Aorta (tissue), 5 donors: Measurements from ENCODE around the gene UBA52. TPM values are rescaled to one million over a fixed set of nuclear protein-coding genes. Genes with fewer than 3 reads are reported as not detected.
"Not testable (repeated sequence)": the region's sequence is repeated elsewhere in the genome, so short reads cannot be mapped to it uniquely, and the experiment has no call there.

Source experiments
- ATAC-seq: fragments of 200-7000 bp; cut with Tn5 transposase; one replicate; pipeline ENCODE4 v1.9.1; 2022; ENCODE audit warnings: moderate library complexity; ENCODE audit not compliant: low FRiP score
- DNase-seq, 2 donors: peaks; one replicate each; pipeline ENCODE4 v3.0.0-alpha.2; 2020
- H3K27ac ChIP-seq, 2 donors: one replicate each; pipeline ENCODE4 v1.5.1; 2013; ENCODE audit warnings: low read length in 2 of 2, mild to moderate bottlenecking in 2 of 2, moderate library complexity in 2 of 2, control low read depth in 1 of 2, inconsistent platforms in 1 of 2, low read depth in 1 of 2
- H3K27me3 ChIP-seq, 2 donors: one replicate each; pipeline ENCODE4 v1.6.1; 2013; ENCODE audit warnings: control low read depth in 1 of 2, low read length in 1 of 2, mild to moderate bottlenecking in 1 of 2, moderate library complexity in 1 of 2; ENCODE audit not compliant: insufficient read depth in 2 of 2, control insufficient read depth in 1 of 2
- H3K36me3 ChIP-seq, 2 donors: one replicate each; pipeline ENCODE4 v1.6.1; 2013; ENCODE audit warnings: control low read depth in 1 of 2, low read length in 1 of 2, mild to moderate bottlenecking in 1 of 2; ENCODE audit not compliant: insufficient read depth in 2 of 2, control insufficient read depth in 1 of 2
- H3K4me1 ChIP-seq, 2 donors: one replicate each; pipeline ENCODE4 v1.6.1; 2013; ENCODE audit warnings: low read length in 2 of 2, control low read depth in 1 of 2, mild to moderate bottlenecking in 1 of 2, moderate library complexity in 1 of 2; ENCODE audit not compliant: insufficient read depth in 2 of 2, control insufficient read depth in 1 of 2
- H3K4me3 ChIP-seq, 2 donors: one replicate each; pipeline ENCODE4 v1.5.1; 2013; ENCODE audit warnings: low read length in 2 of 2, control low read depth in 1 of 2, mild to moderate bottlenecking in 1 of 2
- H3K9me3 ChIP-seq: one replicate; pipeline ENCODE4 v1.6.1; 2013; ENCODE audit warnings: mild to moderate bottlenecking, low read length; ENCODE audit not compliant: control insufficient read depth
- WGBS, 2 donors: extraction: QIAGEN DNeasy Blood & Tissue Kit; methylation state at CpG; one replicate each; pipeline ENCODE4 v1.1.7; 2013; 5-methylcytosine and 5-hydroxymethylcytosine counted together
- intact Hi-C, 2 donors: fragments of 100-400 bp; cut with DNase I; formaldehyde crosslinking; loops; one replicate each; pipeline versions ENCODE4 v1.14.2 to v1.15.0; 2022
- polyA plus RNA-seq, 2 donors: library from polyadenylated mRNA; stranded (reverse); fragments of 200-250 nt; gene quantifications; one replicate each; pipeline ENCODE4 v1.2.3, GENCODE V29; 2013
- total RNA-seq, 2 donors: library from RNA; stranded (reverse); fragmentation: NEBNext Ultra II Directional; extraction: Animal tissue kit (Norgen Biotek cat#: 25700); gene quantifications; one replicate each; pipeline ENCODE4 v1.2.1, GENCODE V29; 2021
- donor health status: healthy with polysubstance abuse.
- donor health status: Bipolar disorder and iron deficiency.
- donor health status: DM: no; HTN: no; CAD: no.
- donor health status: DM: no; HTN: no; CAD: no.
- donor health status: DM: yes; HTN: yes; CAD: no.

The UBA52 gene
- total and polyA plus RNA-seq, 4 donors: 750 to 1,252 (median 1,006) TPM

GRCh38 chr19:18587561-18587960 lies 15.9 kb downstream of the UBA52 start:
- H3K4me1 ChIP-seq: no peaks in the 10 kb centered on the region
- no peak overlapping the region for H3K4me3 ChIP-seq
- H3K27me3 ChIP-seq: no peaks in the 10 kb centered on the region
- H3K36me3 ChIP-seq: no peaks in the 10 kb centered on the region
- no peak overlapping the region for H3K27ac ChIP-seq
- DNase-seq (no peak), ATAC-seq (no peak)
- intact Hi-C loops: loop anchor here in 1 of 2 donors (5.0 kb wide), 1 partner anchor 130 kb away; no protein-coding TSS in a partner anchor
- 90 to 92% methylated on average over 11 to 12 of the region's 12 CpGs for WGBS, 2 donors
- H3K9me3 ChIP-seq: no peaks in the 10 kb centered on the region

GRCh38 chr19:18587962-18588610 lies 16.4 kb downstream of the UBA52 start:
- H3K4me3 ChIP-seq: peak overlapping the region; percentile 68 to 80
- no peaks in the 10 kb centered on the region for H3K27me3 ChIP-seq
- ATAC-seq (peak; percentile 9), DNase-seq (no peak)
- peak overlapping the region in 1 of 2 donors; percentile 23 for H3K27ac ChIP-seq
- H3K9me3 ChIP-seq: no peaks in the 10 kb centered on the region
- whole genome bisulfite sequencing, 2 donors: 35 to 40% methylated on average over 16 of the region's 16 CpGs
- H3K36me3 ChIP-seq: no peaks in the 10 kb centered on the region
- intact Hi-C loops: loop anchor here in 1 of 2 donors (5.0 kb wide), 1 partner anchor 131 kb away; no protein-coding TSS in a partner anchor
- H3K4me1 ChIP-seq: no peaks in the 10 kb centered on the region

- ATAC-seq (peak; percentile 92), DNase-seq (peak; percentile 95)
- Histone ChIP-seq H3K27ac (peak within 1 kb of the TSS in 1 of 2 donors; percentile 79), H3K27me3 (no peaks in the 10 kb centered on the region), H3K4me1 (no peaks in the 10 kb centered on the region), H3K9me3 (no peaks in the 10 kb centered on the region), H3K36me3 (no peaks in the 10 kb centered on the region), H3K4me3 (peak within 1 kb of the TSS; percentile 68 to 80)
- intact Hi-C loops: loop anchor here in 1 of 2 donors (5.0 kb wide), 1 partner anchor 131 kb away; no protein-coding TSS in a partner anchor
- 1% methylated on average over 63 to 72 of the region's 72 CpGs for whole genome bisulfite sequencing, 2 donors
These were observed 17.1 kb downstream of the UBA52 start, which contains the start of gene REX1BD for GRCh38 chr19:18588611-18589379. REX1BD (plus strand) TSS chr19:18588798; CDS start chr19:18588802, 4 bp downstream.

GRCh38 chr19:18589380-18590272 lies 18.0 kb downstream of the UBA52 start:
- no peaks in the 10 kb centered on the region for H3K9me3 ChIP-seq
- intact Hi-C loops: loop anchor here (5.0 to 10.0 kb wide), 3 partner anchors 93 to 255 kb away; partner anchors contain the start of gene CRTC1 (in 1 of the 2)
- 9 to 11% methylated on average over 41 to 52 of the region's 52 CpGs for WGBS, 2 donors
- peak overlapping the region in 1 of 2 donors; percentile 79 for H3K27ac ChIP-seq
- no peaks in the 10 kb centered on the region for H3K27me3 ChIP-seq
- no peaks in the 10 kb centered on the region for H3K4me1 ChIP-seq
- no peaks in the 10 kb centered on the region for H3K36me3 ChIP-seq
- peak overlapping the region; percentile 68 to 80 for H3K4me3 ChIP-seq
- DNase-seq (peak; percentile 78 to 90), ATAC-seq (peak; percentile 77)

- Histone ChIP-seq H3K27ac (no peak overlapping the region), H3K4me1 (no peaks in the 10 kb centered on the region), H3K27me3 (no peaks in the 10 kb centered on the region), H3K4me3 (no peak overlapping the region), H3K9me3 (no peaks in the 10 kb centered on the region), H3K36me3 (no peaks in the 10 kb centered on the region)
- ATAC-seq (no peak), DNase-seq (peak in 1 of 2 donors; percentile 67)
- intact Hi-C loops: loop anchor here (5.0 to 10.0 kb wide), 2 partner anchors 92 to 254 kb away; partner anchors contain the start of gene CRTC1 (in 1 of the 2)
- 83 to 86% methylated on average over 39 to 40 of the region's 40 CpGs for WGBS, 2 donors
These were observed 18.9 kb downstream of the UBA52 start for GRCh38 chr19:18590273-18591272.

- no peak overlapping the region for H3K4me3 ChIP-seq
- 93 to 96% methylated on average over 22 of the region's 22 CpGs for WGBS, 2 donors
- intact Hi-C loops: loop anchor here (5.0 to 10.0 kb wide), 2 partner anchors 90 to 253 kb away; partner anchors contain the start of gene CRTC1 (in 1 of the 2)
- no peak for ATAC-seq
- no peak for DNase-seq
- H3K36me3 ChIP-seq: no peaks in the 10 kb centered on the region
- no peaks in the 10 kb centered on the region for H3K4me1 ChIP-seq
- no peak overlapping the region for H3K27ac ChIP-seq
- no peaks in the 10 kb centered on the region for H3K9me3 ChIP-seq
- no peaks in the 10 kb centered on the region for H3K27me3 ChIP-seq
These were observed 20.2 kb downstream of the UBA52 start for GRCh38 chr19:18591735-18592385.

GRCh38 chr19:18592732-18593131 lies 21.1 kb downstream of the UBA52 start:
- not testable (repeated sequence) for ATAC-seq, H3K4me1 ChIP-seq, H3K4me3 ChIP-seq, H3K27ac ChIP-seq, H3K36me3 ChIP-seq, H3K9me3 ChIP-seq, DNase-seq, H3K27me3 ChIP-seq
- intact Hi-C loops: loop anchor here (5.0 to 10.0 kb wide), 2 partner anchors 90 to 252 kb away; partner anchors contain the start of gene CRTC1 (in 1 of the 2)
- WGBS, 2 donors: 78 to 85% methylated on average over 5 of the region's 5 CpGs
